ENCODE results near the gene CAPZB.

CAPZB gene

DNA sequence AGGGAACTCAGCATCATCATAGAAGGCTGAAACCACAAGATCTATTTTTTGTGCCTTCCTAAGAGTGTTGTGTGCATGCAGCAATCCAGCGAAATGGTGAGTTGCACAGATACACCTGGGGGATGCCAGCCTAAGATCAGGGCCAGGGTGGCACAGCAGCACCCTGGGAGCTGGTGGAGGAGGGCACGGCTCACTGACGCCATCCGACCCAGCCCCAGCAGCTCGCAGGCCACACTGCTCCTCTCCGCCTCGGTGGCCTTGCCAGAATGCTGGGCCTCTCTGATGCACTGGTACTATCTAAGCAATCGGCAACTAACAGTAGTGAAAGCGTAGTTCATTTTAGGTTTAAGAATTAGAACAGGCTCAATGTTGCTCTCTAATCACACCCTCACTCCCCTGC, 37.8 kb downstream of the CAPZB start:
- DNase-seq: no peak

DNA sequence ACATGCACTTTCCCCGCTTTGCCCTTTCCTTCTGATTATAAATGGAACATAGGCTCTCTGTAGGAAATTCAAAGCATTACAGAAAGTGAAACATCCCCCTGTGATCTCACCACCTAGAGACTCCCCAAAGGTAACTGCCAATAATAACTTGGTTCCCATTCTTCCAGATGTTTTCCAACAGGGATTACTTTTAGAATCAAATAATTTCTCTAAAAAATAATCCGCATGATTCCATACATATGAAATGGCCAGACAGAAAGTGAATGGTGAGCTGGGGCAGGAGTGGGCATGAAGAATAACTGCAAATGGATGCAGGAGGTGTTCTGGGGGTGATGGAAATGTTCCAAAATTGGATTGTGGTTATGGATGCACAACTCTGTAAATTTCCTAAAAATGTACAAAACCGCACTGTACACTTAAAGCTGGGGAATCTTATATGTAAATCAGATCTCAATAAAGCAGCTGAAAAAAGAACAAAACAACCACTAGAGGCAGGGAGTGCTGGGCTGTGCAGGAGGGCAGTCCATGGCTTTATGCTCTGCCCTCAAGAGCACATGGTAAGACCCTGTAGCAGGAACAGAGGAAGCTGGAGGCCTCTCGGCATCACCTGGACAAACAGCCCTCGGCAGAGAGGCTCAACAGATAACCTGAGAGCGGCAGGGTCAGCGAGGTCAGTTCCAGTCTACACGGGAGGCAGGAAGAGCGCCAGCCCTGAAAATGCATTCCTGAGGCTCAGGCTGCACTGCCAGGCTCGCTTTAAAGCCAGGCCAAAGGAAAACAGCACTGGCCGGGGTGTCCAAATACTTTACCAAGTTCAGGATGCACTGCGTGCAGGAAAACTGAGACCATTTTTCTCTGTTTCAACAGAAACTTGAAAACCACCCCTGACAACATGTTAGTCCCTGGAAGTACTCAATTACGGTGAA, 39.7 kb downstream of the CAPZB start:
- no peak for DNase-seq

DNA sequence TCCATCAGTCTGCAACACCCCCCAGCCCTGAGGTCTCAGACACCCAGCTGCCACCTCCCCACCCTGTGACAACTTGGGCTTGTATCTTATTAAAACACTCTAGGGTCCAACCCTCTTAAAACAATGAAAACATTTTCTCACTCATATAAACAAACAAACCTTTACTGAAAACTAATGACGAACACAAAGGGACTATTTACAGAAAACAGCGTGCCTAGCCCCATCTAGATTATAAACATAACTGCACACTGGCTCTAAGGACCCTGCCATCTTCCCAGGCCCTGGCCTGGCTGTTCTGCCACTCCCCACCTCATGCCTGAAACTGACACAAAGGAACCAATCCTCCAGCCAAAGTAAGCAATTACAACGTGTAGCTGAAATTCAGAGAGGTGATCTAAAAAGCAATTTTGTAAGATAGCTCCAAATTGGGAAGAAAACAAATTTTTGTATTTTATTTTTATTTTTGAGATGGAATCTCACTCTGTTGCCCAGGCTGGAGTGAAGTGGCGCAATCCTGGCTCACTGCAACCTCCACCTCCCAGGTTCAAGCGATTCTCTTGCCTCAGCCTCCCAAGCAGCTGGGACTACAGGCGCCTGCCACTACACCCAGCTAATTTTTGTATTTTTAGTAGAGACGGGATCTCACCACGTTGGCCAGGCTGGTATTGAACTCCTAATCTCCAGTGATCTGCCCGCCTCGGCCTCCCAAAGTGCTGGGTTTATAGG, 40.9 kb downstream of the CAPZB start:
- DNase-seq: no peak

DNA sequence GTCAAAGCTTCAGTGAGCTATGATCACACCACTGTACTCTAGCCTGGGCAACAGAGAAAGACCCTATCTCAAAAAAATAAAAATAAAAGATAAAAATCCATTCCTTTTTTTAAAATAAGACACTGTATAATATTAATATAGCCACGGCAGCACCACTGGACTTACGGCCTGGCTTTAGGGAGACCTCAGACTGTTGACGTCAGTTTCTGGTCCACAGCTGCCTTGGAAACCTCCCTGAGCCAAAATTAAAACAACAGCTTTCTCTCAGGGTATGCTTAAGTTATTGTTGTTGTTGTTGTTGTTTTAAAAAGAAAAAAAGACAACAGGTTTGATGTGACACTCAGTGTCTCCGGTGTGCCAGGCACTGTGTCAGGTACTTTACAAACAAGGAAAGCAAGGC, 42.0 kb downstream of the CAPZB start:
- no peak for DNase-seq

DNA sequence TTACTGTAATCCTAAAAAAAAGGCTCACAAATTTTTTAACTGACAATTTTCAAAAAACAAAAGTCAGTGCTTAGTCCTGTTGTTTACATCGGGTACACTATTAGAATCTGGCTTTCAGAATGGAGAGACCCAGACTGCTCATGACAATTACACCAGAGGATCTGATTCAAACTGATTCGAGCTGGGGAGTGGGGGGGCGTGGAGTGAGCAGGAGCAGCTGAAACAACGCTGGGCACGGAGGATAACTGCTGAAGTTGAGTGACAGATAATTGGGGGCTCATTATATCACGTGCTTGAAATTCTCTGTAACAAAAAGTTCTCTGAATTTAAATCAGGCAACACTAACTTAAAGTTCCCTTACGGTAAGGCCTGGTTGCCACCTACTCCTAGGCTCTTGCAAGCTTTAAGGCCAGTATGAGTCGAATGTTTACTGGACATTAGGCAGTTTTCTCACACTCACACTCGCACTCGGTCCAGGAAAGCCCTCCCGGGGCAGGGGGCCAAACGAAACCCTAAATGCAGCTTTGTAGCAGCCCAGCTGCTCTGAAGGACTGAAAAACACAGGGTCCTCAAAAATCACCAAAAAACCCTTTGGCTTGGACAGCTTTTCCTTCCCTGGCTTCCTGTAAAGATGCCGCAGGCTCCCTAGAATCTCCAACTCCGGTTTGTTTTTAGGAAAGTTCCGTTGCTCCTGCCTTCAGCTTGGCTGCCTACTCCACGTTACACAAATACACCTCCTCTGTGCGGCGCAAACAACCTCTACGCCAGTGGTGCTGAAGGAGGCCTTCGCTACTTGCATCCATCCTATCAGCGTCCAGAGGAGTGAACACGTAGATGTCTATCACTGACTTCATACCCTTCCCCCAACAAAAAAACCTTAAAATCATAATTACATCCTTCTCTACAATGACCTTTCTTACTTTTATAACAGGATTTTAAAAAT, 42.9 kb downstream of the CAPZB start:
- DNase-seq: no peak

DNA sequence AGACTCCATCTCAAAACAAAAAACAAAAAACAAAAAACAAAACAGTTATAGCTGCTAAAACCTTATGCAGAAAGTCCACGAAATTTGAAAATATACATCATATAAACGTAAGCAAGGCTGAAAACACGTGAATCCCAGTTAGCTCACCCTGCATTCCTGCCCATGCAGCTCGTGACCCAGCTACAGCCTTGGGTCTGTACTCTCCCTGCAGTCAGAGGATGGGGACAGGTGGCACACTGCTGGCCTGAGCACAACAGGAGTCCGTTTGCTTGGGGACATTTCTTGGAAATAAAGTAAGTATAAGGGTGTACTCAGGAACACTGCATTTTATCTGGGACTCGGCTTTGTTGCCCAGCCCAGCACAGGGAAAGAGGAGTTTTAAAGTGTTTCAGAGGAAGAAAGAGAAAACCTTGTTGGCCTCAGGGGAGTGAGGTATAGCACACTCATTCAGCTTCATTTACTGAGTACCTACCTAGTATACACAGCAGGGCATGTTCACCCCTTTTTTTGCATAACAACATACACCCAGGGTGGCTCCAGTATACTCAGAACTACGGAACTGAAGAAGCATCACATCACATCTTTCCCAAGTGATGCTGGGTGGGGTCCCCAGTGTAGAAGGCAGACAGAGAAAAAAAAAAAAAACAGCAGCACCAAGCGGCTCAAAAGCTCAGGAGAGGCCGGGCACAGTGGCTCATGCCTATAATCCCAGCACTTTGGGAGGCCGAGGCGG, 44.1 kb downstream of the CAPZB start:
- no peak for DNase-seq

DNA sequence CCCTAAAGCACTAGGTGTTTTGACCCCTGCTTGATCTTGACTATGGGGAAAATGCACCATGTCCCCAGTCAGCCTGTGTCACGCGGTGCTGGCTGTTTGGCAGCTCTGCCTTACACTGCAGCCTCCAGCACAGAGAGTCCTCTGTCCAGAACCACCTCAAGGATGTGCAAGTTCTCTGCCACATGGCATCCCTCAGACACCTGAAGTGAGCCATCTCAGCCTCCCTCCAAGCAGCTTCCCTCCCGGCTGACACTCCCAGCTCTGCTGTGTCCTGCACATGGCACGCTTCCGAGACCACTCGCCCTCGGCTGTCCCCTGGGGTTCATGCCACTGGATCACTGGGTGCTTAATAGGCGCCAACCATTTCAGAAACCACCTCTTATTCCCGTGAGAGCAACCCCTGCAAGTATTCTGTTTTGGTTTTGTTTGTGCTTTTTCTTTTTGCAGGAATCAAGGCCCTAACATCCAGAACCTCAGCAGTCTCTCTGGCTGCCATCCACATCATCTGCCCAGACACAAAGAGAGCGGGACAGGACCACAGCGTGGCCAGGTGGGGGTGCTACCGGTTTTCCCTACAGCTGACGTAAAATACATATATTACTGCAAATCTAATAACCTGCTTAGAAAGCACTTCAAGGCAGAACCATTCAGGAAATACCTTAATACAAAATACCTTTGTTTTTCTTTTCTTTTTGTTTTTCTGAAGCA, 45.7 kb downstream of the CAPZB start:
- DNase-seq: no peak

DNA sequence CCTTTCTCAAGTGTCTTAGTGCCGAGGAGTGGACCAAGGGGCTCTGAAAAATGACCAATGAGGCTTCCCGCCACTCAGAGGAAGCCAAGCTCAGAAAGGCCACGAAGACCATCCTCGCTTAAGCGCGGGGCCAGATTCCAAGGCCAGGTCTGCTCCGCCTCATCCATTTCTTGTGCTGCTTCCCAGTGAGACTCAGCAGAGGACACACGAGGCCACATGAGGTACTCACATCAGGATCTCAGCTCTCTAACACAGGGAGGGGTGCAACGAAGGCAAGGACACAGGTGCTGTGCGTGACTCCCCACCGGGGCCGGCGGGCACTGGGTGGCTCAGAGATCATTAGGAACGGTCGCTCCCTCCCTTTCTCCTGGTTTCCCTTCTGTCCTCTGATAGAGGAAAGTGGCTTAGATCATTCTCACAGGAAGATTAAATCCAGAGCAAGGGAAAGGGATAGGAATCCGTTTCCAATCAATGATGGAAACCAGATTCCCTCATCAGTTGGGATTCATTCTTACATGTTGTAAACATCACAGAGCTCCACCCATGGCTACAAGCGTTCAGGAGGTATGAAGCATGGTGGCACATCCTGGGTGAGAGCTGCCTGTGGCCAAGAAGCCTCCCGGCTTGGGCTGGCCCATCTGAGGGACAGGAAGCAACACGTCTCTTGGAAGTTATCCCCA, 46.7 kb downstream of the CAPZB start:
- no peak for DNase-seq

DNA sequence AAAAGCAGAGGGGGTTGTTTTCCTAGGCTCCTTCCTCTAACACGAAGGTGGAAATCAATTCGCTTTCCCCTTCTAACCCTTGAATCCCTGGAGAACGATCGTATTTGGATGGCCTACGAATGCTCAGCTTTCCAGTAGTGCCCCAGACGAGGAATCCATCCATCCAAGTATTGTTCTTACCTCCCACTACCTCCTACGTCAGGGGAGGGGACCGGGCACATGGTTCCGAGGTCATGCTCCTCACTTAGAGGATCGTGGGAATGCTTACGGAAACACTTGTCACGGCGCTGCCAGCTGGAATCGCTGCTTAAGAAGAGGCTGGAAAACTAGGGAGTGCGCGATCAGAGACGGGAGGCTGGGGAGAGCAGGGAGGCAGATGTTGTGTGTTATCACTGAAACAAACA, 47.4 kb downstream of the CAPZB start:
- no peak for DNase-seq

DNA sequence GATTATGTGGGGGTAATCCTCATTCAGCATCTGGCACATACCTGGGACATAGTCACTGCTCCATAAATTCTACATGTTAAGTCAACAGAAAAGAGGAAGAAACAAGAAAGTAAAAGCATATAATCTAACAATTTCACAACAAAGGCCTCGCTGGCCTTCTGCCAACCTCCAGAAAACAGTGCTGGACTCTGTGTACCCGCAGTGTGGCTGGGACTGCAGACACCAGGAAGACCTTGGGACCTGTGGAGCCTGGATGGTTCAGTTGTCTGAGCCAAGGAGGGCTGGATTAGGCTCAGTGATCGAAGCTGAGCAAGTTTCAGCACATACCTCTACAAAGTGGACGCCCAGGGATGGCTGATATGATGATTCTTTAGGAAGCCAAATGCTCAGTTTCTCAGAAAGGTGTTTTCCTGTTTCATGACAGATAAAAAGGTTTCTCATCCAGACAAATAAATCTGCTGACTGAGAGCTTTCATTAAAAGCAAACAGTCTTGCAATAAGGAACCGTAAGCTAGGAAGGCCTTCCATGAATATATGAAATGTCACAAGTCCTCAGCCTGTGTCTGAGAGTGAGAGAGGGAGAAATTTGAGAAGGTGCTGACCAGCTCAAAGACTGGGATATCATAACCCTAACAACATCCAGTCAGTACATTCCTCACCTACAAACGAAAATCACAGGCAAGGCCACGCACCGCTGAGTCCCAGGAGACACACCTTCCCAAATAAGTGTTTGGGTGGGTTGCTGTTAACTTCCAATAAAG, 48.4 kb downstream of the CAPZB start:
- no peak for DNase-seq

DNA sequence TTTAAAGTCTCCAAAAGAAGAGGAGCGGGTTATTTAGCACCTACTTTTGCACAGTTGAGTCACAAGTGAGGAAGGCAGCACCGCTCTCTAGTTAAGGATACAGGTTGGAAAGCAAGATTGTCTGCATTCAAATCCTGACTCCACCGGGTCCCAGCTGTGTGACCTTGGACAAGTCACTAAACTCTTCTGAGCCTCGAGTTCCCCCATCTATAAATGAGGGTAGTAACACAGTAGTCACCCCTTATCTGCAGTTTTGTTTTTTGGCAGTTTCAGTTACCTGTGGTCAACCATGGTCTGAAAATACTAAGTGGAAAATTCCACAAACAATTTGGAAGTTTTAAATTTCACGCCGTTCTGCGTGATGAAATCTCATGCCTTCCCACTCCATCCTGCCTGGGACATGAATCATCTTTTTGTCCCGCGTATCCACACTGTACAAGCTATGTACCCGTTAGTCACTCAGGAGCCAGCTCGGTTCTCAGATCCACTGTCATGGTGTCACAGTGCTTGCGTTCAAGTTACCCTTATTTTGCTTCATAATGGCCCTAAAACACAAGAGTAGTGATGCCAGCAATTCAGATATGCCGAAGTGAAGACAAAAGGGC, 49.4 kb downstream of the CAPZB start:
- DNase-seq: no peak

DNA sequence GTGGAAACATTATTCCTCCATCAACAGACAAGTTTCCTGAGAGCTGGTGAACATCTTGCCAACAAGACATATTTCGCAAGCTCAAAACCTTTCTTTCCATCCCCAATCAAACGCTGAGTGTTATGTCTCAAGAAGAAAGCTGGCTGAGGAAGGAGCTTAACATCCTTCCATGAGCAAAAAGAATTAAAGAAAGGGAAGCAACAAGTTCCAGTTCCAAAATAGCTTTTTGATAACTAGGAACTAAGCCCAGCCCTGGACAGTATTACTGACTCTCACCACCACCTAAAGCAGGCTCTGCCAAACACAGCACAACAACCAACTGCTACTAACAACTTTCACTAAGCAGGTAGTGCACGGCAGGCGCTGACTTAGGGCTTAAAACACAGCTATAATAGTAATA, 50.2 kb downstream of the CAPZB start:
- DNase-seq: no peak

DNA sequence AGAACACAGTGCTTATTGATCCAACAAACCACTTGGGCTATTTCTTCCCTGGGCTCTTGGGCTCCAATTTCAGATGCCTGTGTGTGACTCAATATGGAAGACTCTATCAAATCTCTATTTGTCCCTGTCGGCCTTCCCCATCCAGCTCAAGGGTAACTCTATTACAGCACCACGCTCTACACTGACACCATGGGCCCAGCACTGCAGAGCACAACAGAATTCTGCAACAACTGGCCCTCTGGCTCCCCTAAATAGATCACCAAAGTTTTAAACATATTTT, 51.7 kb downstream of the CAPZB start:
- DNase-seq: no peak

DNA sequence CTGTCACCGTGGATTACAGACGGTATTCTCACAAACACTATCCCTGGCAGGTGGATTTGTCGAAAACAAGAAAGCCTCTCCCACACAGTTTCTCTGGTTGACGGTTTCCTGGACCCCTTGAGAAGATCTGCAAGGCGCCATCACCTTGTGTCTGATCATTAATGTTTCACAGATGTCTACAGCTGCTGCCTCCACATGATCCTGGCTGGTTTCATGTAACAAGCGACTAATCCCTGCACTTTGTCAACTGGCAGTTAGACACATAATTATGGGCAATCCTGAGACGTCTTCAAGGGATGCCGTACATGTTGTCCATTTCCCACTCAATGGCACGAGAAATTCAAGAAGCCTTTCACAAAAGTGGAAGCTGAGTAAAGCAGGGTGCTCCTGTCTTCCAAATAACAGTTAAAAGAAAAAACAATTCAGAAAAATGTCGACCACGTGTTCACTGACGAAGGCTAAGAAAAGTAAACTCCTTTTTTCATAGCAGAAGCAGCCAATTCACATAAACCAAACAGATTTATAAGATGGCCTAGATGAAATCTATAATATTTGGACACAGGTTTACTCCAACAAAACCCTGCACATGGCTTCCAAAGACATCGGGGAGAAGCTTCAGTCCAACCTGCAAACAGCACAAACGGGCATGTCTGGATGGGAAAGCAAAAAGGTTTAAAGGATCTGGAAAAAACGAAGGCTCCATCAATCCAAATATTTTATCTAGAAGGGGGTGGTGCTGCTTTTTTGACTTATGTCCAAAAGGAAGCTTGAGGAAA, 52.2 kb downstream of the CAPZB start:
- no peak for DNase-seq

DNA sequence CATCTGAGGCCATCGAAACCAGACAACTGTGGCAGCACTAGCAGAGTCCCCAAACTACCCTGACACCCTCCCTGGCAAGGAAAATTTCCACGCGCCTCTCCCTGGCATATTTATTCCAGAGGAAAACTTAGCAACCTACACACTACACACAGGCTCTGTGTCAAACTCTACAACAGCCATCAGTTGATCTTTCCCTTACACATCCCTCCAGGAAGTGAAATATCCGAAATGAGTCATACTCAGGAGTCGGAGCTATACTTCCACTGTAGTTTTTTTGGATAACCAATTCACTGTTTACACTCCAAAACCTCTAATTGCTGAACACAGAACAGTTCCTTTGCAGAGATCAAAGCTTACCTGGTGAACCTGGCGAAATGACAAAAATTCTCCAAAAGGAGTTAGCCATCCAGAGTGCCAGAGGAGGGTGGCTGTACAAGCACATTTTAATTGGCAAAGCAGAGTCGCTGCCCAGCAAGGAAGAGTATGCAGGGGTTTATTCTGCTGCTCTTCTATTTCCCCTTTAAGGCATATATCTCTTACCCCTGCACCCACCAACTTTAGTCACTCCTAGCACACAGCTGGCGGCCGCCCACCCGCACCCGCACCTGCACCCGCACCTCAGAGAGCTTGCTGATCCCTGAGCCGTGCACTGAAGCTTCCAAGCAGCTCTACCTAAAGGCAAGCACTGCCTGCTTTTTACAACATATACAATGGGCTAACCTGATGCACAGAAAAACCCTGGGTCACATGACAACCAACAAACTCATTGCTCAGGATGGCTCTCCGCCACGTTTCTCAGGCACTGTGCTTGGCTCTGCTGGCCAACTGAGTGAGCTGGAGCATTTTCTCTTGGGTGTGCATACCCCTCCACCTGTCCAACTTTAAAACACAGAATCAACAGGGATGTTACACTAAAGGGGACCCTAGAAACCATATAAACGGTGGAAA, 54.9 kb downstream of the CAPZB start:
- DNase-seq: no peak

DNA sequence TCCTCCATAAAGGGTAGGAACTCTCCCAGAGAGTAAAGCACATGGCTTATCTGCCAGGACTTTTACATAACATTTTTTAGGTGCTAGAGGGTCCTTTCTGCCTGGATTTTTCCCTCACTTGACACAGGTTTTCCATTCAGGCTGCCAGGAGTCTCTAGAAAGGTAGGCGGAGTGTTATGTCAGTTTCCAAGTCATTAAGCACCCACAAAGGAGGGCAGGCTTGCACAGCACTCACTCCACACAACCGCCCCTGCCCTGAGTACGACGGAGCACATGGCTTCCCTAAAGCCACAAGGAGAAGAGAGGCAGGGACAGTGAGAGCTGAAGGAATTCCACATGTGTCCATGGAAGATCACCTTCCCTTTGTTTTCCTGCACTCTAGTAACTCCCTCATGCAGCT, 55.7 kb downstream of the CAPZB start:
- DNase-seq: peak in 1 of 2 experiments; percentile 25

DNA sequence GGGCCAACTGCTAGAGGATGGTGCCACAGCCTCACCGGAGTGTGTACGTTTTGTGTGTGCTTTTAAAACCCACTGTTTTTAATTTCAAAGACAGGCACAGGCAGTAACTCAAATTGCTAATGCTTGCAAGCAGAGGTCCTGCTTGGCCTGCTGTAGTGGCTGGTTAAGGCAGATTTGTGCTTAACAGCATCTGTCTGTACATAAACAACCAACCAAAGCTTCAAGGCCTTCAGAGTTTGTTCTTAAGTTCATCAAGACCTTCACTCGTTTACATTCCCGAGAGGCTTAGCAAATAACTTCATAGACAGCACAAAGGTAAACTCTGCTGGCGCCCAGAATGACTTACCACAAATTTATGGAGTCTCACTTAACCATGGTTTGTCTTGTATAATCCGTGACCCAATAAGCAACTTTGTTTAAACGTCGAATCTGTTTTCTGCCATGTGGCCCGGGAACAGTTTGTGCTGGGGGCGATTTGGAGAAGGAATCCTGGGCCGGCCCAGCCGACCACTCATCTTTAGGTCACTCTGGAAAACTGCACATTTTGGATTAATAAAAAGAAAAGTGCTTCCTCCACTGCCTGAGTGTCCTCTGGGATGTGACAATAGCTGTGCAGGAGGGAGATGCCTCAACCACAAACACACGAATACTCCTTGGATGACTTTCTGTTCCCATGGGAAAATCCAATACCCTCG, 58.1 kb downstream of the CAPZB start:
- no peak for DNase-seq

Data from NCI-H446 (cell line).